ENCODE data around the gene CDC42BPB. TPM values are rescaled to one million over a fixed set of nuclear protein-coding genes. Genes with fewer than 3 reads are reported as not detected.

Gene CDC42BPB
- total RNA-seq, 1 experiment from 2014 or later: 103 TPM

- no CpG with 5 or more reads among the region's 1 CpG for WGBS (ENCODE audit: extremely low coverage, insufficient read length, low lambda C conversion rate)
- TF ChIP-seq CTCF (conservative IDR thresholded peaks at IDR 0.05): no peak
- H4K8ac ChIP-seq (replicated peaks; ENCODE audit: insufficient read length, low read depth, low read length): no peak overlapping the region
- no peak overlapping the region for H3K14ac ChIP-seq (ENCODE audit: insufficient read depth, low read length)
- no peaks in the 10 kb centered on the region for H3K27me3 ChIP-seq (ENCODE audit: insufficient read depth, low read length)
- H3K79me1 ChIP-seq (ENCODE audit: insufficient read depth, low read depth, low read length, poor library complexity, severe bottlenecking): no peaks in the 10 kb centered on the region
- H2BK5ac ChIP-seq (ENCODE audit: insufficient read length, low read length): no peak overlapping the region
- H3T11ph ChIP-seq (ENCODE audit: low read length): no peak overlapping the region
- no peak overlapping the region for H2AK5ac ChIP-seq (ENCODE audit: insufficient read length, low read length)
- H2BK15ac ChIP-seq (ENCODE audit: low read depth, low read length): no peak overlapping the region
- H2BK12ac ChIP-seq (ENCODE audit: insufficient read length, low read depth, low read length): no peak overlapping the region
- H3K56ac ChIP-seq (ENCODE audit: insufficient read length, low read depth, low read length): no peak overlapping the region
- no peak overlapping the region for H3K4ac ChIP-seq (ENCODE audit: low read depth, low read length)
- no peaks in the 10 kb centered on the region for H3K4me1 ChIP-seq (ENCODE audit: insufficient read depth, low read length)
- H2BK20ac ChIP-seq (ENCODE audit: low read depth, low read length, poor library complexity, severe bottlenecking): no peak overlapping the region
- H3K23ac ChIP-seq (ENCODE audit: insufficient read length, low read depth, low read length): no peak overlapping the region
- H3K18ac ChIP-seq (ENCODE audit: insufficient read length, low read depth, low read length): no peak overlapping the region
- H3K4me1 Mint-ChIP-seq: peaks cover 4 to 6% of the 10 kb centered on the region in 2 experiments; a peak in 3 of 4 replicates
- H3K27me3 Mint-ChIP-seq (ENCODE audit: low read depth): no peaks in the 10 kb centered on the region
- no peak overlapping the region for H4K91ac ChIP-seq (ENCODE audit: insufficient read length, low read depth, low read length)
- H3K9ac ChIP-seq (ENCODE audit: extremely low read depth, insufficient read length, low read length): no peak overlapping the region
- H2BK120ac ChIP-seq (ENCODE audit: low read depth, low read length, poor library complexity, severe bottlenecking): no peak overlapping the region
- H2AFZ ChIP-seq (ENCODE audit: low read length): no peak overlapping the region
- H4K20me1 ChIP-seq (ENCODE audit: control insufficient read depth, insufficient read depth, insufficient read length): no peaks in the 10 kb centered on the region
- H3K9me3 ChIP-seq (ENCODE audit: control insufficient read depth, low read depth, low read length): no peaks in the 10 kb centered on the region
- H3K27ac Mint-ChIP-seq: no peak overlapping the region
- no peak overlapping the region for H3K27ac ChIP-seq (ENCODE audit: insufficient read length, low read depth, low read length)
- no peak overlapping the region for H4K5ac ChIP-seq (ENCODE audit: insufficient read length, low read depth, low read length)
- no peak overlapping the region for H3K4me3 Mint-ChIP-seq
- DNase-seq: no peak
- no peaks in the 10 kb centered on the region for H3K79me2 ChIP-seq (ENCODE audit: insufficient read depth, low read length)
- H3K23me2 ChIP-seq (ENCODE audit: insufficient read length, low read depth, low read length, poor library complexity, severe bottlenecking): no peaks in the 10 kb centered on the region
- H3K9me3 Mint-ChIP-seq: no peaks in the 10 kb centered on the region
- H3K4me2 ChIP-seq (ENCODE audit: insufficient read depth, insufficient read length, low read length): no peak overlapping the region
- H3K36me3 Mint-ChIP-seq (ENCODE audit: insufficient read depth in 1 of 3, low read depth in 3 of 3): peaks cover 0 to 7% (median 4%) of the 10 kb centered on the region in 3 experiments; a peak in 4 of 7 replicates
Observed at GRCh38 chr14:102888748-102889147, 168.6 kb downstream of the CDC42BPB start.

Data from H9 (cell line).